ENCODE results near the gene EEF1AKMT2.

The EEF1AKMT2 gene

DNA sequence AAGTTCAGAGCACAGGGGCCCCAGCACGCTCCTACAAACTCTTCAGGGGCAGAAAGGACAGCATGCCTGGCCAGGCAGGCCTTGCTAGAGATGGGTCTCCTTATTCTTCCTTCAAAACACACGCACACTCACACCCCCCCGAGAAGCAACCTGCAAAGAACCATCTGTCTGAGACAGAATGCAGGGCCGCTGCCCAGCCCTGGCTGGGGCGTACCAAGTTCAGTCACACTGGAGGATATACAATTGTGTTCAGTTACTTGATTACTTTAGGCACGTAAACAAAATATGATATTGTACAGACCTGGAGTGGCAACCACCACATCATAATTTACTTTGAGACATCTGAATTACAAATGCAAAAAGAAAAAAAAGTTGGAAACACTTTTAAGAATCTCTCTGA is 53.2 kb downstream of the EEF1AKMT2 start:
- DNase-seq, result no peak
- in situ Hi-C loops (cut with HindIII; ENCODE audit: low pct_ligation_motif_present, low sequenced_read_pairs), result no loop called here
- H3K27me3 ChIP-seq (replicated peaks), result no peaks in the 10 kb centered on the region
- TF ChIP-seq, protein P1, sequence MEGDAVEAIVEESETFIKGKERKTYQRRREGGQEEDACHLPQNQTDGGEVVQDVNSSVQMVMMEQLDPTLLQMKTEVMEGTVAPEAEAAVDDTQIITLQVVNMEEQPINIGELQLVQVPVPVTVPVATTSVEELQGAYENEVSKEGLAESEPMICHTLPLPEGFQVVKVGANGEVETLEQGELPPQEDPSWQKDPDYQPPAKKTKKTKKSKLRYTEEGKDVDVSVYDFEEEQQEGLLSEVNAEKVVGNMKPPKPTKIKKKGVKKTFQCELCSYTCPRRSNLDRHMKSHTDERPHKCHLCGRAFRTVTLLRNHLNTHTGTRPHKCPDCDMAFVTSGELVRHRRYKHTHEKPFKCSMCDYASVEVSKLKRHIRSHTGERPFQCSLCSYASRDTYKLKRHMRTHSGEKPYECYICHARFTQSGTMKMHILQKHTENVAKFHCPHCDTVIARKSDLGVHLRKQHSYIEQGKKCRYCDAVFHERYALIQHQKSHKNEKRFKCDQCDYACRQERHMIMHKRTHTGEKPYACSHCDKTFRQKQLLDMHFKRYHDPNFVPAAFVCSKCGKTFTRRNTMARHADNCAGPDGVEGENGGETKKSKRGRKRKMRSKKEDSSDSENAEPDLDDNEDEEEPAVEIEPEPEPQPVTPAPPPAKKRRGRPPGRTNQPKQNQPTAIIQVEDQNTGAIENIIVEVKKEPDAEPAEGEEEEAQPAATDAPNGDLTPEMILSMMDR (IDR thresholded peaks at IDR 0.05; ENCODE audit: low read depth, low read length, missing control alignments), result no peak
- no peaks in the 10 kb centered on the region for H3K36me3 ChIP-seq (replicated peaks)
- no peak overlapping the region for H3K27ac ChIP-seq
- no peak overlapping the region for H3K4me3 ChIP-seq (ENCODE audit: low read depth, low read length)

GRCh38 chr10:124737708-124738107 is 54.0 kb downstream of the EEF1AKMT2 start:
- Histone ChIP-seq H3K27me3 (replicated peaks) (no peaks in the 10 kb centered on the region), H3K27ac (no peak overlapping the region), H3K36me3 (replicated peaks) (no peaks in the 10 kb centered on the region), H3K4me3 (ENCODE audit: low read depth, low read length) (no peak overlapping the region)
- TF ChIP-seq, protein P1 (IDR thresholded peaks at IDR 0.05; ENCODE audit: low read depth, low read length, missing control alignments), result no peak
- in situ Hi-C loops (cut with HindIII; ENCODE audit: low pct_ligation_motif_present, low sequenced_read_pairs), result no loop called here
- no peak for DNase-seq

GRCh38 chr10:124737221-124737620 is 54.5 kb downstream of the EEF1AKMT2 start:
- Histone ChIP-seq H3K36me3 (replicated peaks) (no peaks in the 10 kb centered on the region), H3K4me3 (ENCODE audit: low read depth, low read length) (no peak overlapping the region), H3K27me3 (replicated peaks) (no peaks in the 10 kb centered on the region), H3K27ac (no peak overlapping the region)
- TF ChIP-seq, protein P1 (IDR thresholded peaks at IDR 0.05; ENCODE audit: low read depth, low read length, missing control alignments), result no peak
- no peak for DNase-seq
- in situ Hi-C loops (cut with HindIII; ENCODE audit: low pct_ligation_motif_present, low sequenced_read_pairs), result no loop called here

- DNase-seq, result peak; percentile 26
- Histone ChIP-seq H3K27me3 (replicated peaks) (no peaks in the 10 kb centered on the region), H3K36me3 (replicated peaks) (no peaks in the 10 kb centered on the region), H3K27ac (no peak overlapping the region), H3K4me3 (ENCODE audit: low read depth, low read length) (no peak overlapping the region)
- in situ Hi-C loops (cut with HindIII; ENCODE audit: low pct_ligation_motif_present, low sequenced_read_pairs), result no loop called here
- TF ChIP-seq, protein P1 (IDR thresholded peaks at IDR 0.05; ENCODE audit: low read depth, low read length, missing control alignments), result no peak
These were observed 55.1 kb downstream of the EEF1AKMT2 start for GRCh38 chr10:124736491-124737136.

DNA sequence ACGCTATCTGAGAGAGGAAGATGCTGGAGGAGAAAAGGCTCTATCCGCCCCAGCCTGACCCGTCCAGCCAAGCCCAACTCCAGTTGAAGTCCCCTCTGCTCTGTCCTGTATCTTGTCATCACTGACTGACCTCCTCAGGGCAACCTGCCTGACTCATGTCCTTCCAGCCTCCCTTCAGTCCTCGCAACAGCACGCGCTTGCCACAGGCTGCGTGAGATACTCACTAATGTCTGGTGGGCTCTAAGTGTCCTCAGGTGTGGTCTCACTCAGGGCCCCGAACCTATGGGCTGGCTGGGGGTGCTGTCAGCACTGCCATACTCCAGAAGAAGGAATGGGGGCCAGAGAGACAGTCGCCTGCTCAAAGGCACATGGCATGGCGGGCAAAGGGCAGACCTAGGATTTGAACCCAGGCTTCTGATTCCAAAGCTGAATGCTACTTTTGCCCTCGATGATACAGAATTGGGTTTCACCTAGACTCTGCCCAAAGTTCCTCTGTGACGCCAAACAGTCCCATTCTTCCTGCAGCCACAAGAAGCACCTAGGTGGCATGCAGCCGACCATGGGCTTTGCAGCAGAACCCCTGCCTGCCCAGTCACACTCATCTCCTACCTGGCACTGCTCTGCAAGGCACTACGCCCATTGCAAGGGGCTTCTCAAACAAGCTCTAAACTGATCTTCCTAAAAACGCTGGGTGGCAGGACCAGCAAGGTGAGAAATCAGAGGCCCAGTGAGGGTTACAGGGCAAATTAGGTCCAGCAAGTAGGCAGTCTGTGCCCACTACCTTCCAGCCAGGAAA is 56.0 kb downstream of the EEF1AKMT2 start:
- in situ Hi-C loops (cut with HindIII; ENCODE audit: low pct_ligation_motif_present, low sequenced_read_pairs), result no loop called here
- Histone ChIP-seq H3K36me3 (replicated peaks) (no peaks in the 10 kb centered on the region), H3K4me3 (ENCODE audit: low read depth, low read length) (no peak overlapping the region), H3K27ac (no peak overlapping the region), H3K27me3 (replicated peaks) (no peaks in the 10 kb centered on the region)
- TF ChIP-seq, protein P1 (IDR thresholded peaks at IDR 0.05; ENCODE audit: low read depth, low read length, missing control alignments), result no peak
- DNase-seq, result no peak
